ENCODE measurements around the gene CFAP58.

CFAP58 gene

DNA sequence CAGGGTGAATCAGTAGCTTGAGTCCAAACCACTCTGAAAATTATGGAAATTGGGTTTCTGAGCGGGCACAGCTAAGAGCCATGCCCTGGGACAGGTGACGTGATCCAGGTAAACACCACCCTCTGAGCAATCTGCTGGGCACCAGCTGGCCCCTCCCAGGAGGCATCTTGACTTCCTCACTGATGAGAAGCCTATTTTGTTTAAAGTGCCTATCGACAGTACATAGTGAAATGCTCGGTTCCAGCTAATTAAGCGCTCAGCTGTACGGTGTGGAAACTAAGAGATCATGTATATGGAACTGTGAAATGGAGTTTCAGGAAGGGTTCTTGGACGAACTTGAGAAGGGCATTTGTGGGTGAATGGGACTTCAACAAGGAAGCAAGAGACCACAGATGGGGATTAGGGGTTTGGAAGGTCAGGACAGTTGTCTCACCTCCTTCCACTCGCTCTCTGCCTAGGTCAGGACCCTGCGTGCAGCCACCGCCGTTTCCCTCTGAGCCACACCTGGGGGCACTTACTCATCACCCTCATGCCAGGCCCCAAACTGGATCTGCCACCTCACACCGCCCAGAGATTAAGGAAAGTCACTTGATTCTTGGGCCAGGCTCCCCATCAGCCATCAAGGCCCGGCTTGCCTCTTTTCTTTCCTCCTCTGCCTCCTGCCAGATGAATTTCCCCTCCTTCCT, 18.5 kb upstream of the CFAP58 start:
- DNase-seq: no peak

DNA sequence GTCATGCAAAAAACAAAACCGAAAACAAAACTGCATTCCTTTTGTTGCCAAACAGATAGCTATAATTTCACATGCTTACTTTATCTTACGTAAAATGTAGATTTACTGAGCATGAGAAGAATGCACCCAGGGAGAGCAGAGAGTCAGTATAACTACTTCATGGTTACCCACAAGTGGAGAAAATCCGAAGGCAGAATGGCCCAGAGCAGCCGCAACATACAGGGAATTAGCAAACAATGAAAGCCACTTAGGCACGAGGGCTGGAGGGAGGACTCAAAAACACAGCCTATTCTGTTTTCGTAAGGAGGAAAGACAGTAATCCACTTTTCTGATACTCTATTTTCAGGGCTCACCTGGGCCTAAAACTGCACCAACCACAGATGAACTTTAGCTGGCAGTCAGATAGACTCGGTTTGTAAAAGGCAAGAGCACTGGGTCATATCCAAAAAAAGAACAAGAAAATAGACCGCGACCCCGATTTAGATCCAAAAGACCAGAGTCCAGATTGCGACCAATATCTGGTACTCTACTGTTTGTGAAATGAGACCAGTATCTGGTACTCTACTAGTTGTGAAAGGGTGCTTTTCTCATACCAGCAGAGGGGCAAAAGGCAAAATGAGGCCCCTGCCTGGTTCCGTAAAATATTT, 16.7 kb upstream of the CFAP58 start:
- no peak for DNase-seq

DNA sequence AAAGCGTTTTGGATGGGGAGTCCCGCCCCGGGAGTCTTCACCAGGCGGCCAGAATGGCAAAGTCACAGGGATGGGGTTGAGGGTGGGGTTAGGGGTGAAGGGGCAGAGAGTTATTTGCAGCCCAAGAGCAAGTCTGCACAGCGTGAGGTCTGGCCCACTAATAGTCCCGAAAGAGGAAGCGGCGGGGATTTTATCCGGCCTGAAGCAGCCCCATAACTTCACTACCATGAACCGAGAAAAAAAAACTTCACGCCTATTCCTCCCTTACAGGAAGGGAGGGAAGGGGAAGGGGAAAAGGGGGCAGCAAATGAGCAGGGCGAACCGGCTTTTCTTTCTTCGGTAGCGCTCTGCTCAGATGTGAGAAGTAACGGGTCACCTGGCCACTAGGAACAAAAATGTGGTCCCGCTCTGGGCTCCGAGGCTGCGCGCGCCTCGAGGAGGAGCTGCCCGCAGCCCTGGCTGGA, 16.1 kb upstream of the CFAP58 start:
- peak; percentile 40 to 41 for DNase-seq

DNA sequence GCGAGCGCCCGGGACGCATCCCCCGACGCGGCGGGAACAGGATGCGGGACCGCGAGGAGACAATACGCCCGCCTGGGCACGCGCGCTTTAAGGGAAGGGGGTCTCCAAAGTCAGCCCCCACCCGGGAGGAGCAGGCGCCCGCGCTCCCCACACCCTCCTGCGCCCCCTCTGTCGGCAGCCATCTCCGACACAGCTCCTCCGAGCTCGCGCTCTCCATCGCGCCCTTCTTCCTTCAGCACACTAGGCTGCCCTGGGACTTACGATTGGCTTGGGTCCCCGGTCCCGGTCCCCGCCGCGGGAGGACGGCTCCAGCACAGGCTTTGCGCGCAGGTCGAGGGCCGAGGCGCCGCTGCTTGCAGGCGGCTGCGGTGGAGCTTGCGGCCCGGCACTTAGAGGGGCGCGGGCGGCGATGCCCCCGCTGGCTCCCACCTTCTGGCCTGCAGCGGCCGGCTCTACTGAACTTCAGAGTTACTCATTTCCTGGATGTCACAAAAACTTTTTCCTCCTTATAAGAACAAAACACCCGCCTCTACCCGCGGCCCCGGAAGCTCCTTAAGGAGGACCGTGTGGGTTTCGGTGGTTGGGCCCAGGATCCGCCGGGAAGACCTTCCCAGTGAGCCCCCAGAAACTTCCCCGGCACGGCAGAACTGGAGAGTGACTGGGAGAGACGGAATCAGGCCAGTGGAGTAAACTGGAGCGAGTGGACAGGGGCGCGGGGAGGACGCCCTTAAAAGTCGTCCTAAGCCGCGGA, 15.5 kb upstream of the CFAP58 start, which contains the start of gene ITPRIP:
Gene ITPRIP (minus strand): TSS at position 481 of the 751 bp plus-strand sequence. CDS start 22,414 bp downstream, outside the sequence.
- DNase-seq: peak; percentile 83 to 92

DNA sequence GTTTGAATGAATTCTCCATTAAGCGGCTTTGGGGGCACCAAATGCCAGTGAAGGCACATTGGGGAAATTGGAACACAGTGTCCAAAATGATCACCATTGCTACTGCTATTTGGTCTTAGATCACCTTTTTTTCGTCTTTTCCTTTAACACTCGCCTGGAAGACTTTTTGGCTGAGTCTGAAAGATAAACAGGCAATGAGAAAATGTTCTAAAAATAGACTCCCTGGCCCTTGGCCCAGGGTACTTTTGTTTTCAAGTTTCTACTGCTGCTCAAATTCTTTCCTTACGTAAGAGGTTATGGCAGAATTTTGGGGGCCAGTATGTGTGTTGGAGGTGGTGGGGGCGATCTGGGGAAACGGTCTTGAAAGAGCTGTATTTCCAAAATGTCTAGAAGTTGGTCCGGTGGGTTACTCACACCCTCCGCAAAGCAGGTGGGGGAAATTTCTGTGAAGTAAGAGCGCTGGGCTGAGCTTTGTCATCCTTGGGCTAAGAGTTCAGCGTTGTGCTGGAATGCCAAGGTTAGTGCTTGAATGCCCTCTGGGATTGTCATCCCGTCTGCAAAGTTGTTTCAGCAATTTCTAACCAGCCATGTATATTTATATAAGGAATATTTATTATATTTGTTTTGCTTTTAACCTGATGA, 14.0 kb upstream of the CFAP58 start:
- no peak for DNase-seq

DNA sequence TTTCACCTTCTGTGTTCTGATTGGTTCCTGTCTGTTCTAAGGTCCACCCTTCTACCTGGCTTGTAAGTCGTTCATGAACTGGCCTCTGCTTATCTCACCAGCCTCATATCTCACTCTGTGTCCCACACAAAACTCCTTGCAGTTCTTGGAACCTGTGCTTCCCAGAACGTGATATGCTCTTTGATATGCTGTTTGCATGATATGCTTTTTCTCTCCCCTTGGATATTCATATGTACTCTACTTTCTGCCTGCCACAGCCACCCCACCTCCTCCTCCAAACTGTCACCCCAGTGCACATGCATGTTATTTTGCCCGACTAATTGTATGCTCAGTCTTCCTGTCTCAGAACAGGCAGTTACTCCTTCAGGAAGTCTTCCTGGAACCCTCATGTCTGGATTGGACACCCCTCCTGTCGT, 13.5 kb upstream of the CFAP58 start:
- DNase-seq: no peak

DNA sequence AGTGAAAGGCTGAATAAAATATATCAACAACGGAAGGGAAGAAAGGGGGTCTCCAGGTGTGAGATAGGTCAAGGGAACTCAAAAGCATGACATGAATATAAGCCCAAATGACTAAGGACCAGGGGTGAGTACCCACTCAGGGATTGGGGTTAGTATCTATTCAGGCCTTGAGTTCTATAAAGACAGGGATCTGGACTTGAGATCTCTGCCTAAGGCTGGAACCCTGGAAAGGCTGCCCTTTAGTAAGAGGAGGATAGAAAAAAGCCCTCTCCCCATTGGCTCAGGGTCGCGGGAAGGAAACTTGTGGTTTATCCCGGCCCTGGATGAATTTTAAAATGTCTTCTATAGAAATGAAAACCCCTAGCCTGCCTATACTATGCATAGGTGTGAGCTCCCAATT, 13.0 kb upstream of the CFAP58 start:
- no peak for DNase-seq

DNA sequence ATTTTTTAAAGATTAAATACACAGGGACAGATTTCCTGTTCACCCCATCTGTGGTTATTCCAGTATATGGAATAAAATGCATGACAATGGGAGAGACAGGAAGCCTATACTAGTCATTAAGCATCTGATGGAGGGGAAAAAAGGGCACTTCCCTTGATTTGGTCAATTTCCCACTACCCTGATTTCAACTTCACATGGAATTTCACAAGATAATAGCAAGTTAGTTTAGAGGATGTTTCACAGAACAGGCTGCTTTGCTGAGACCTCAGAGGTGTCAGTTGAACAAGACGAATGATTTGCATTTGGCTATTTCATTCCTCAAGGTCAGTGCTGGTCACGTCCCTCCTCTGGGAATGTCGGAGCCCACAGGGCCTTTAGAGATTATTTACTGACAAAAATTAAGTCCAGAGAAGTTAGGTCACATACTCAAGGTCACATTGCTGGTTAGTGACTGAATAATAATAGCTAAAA, 10.7 kb upstream of the CFAP58 start:
- DNase-seq: no peak

DNA sequence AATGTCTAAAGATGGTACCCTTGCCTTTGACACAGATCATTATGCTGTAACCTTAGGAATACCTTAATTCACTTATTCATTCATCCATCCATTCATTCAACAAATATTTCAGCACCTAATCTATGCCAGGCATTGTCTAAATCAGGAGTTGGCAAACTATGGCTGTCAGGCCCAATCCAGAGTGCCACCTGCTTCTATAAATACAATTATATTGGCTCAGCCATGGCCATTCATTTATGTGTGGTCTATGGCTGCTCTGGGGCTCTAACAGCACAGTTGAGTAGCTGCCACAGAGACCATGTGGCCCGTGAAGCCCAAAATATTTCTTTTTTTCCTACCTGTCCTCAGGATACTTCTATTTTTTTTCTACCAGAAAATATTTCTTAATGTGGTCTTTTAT, 9.4 kb upstream of the CFAP58 start:
- no peak for DNase-seq

DNA sequence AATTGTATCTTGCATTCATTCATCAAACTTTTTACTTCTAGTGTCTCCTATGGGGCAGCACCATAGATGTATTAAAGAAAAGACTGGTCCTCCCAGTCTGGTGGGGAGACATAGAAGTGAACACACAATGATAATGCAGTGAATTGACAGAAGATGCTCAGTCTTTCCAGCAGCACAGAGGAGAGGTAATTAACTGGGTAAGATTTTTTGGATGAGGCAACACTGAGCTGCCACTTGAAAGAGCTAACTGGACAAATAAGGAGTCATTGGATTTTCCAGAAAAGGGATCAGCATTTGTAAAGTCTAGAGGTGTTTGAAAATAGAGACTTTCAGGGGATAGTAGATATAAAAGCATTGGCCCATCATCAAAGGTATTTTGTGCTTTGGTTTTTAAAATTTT, 8.1 kb upstream of the CFAP58 start:
- DNase-seq: no peak

DNA sequence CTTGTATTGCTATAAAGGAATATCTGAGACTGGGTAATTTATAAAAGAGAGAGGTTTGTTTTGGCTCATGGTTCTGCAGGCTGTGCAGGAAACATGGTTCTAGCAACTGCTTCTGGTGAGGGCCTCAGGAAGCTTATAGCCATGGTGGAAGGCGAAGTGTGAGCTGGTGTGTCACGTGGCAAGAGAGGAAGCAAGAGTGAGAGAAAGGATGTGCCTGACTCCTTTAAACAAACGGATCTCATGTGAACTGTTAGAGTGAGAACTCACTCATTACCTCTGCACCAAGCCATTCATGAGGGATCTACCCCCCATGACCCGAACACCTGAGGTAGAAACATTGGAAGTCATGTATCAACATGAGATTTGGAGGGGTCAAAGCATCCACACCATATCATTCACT, 7.7 kb upstream of the CFAP58 start:
- DNase-seq: peak in 1 of 2 donors; percentile 39

DNA sequence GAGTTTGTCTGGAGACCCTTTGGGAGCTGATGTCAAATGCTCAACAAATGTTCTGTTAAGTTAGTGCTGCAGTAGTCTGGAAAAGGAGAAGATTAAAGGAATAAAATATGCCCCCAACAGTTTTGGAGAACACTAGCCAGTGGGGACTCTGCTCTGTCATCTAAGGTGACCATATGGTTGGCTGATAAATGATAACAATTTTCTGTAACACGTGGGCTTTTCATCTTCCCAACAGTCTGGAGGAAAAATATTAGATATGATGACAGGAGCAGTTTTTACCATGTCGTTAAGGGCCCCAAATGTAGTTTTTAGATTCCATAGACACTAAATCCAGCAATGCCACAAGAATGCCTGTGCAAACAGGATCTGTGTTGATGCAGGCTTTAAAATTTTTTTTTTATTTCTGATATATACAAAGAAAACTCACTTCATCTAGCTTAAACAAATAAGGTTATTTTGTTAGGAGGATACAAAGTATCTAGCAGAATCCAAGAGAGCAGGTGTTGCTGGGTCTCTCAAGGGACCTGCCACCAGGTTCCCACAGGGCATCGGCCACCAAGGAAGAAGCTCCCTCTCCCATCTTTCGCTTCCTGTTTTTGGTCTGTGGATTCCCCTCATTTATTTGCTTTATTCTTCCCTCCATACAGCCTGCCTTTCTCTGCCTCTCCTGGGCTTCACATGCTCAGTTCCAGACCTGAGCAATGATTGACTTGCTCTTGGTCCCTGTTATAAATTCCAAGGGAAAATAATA, 6.2 kb upstream of the CFAP58 start:
- DNase-seq: no peak

DNA sequence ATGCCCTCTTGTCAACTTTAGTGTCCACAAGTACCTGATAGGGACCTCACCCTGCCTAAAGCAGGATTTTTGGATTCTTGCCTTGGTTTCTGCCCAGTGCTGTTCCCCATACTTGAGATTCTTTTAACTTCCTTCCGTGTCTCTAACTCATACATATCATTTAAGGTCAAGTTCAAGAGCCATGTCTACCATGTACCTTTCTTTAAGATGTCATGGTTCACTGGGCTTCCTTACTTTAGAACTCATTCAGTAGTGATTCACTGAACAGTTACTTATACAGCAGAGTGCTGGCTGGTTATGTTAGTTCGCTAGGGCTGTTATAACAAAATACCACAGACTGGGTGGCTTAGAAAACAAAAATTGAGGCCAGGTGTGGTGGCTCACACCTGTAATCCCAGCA, 5.0 kb upstream of the CFAP58 start:
- DNase-seq: no peak

DNA sequence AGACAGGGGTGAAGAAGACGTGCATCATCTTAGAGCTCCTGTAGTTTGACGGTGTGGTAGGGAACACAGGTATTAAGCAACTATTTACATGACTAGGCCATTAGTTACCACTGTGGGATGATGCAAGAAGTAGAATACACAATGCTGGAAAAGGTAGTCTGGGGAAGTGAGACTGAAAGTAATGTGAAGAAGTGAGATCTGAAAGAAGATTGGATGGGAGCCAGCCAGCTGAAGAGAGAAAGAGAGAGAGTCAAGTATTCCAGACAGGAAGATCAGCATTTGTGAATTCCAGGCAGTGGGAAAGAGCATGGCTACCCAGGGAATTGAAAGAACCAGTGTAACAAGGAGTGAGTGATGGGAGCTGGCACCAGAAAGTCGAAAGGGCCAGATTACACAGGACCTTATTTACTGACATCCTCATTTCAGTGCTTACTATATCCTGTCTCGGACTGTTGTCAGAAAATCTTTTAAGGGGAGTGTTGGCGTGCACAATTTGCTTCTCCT, 4.0 kb upstream of the CFAP58 start:
- peak; percentile 19 to 48 for DNase-seq

DNA sequence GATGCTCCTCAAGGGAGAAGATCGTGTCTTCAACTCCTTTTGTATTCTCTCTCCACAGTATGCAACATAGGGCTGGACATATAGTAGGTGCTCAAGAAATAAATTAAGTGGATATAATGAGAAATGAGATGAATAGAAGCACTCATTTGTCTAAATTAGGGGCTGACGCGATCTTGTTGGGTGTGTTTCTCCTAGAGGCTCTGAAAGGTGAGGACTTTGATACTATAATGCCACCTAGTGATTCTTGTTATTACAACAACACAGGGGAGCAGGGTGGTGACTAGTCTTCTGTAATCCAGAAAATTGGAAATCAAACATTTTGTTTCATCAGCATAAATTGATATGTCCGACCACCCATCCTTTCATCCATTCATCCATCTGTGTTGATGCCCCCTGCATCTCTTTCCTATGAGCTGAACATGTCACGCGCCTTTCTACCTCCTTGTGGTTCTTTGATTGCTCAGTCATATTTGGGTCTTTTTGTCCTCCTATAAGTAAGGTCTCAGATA, 3.5 kb upstream of the CFAP58 start:
- DNase-seq: peak in 1 of 2 donors; percentile 68

DNA sequence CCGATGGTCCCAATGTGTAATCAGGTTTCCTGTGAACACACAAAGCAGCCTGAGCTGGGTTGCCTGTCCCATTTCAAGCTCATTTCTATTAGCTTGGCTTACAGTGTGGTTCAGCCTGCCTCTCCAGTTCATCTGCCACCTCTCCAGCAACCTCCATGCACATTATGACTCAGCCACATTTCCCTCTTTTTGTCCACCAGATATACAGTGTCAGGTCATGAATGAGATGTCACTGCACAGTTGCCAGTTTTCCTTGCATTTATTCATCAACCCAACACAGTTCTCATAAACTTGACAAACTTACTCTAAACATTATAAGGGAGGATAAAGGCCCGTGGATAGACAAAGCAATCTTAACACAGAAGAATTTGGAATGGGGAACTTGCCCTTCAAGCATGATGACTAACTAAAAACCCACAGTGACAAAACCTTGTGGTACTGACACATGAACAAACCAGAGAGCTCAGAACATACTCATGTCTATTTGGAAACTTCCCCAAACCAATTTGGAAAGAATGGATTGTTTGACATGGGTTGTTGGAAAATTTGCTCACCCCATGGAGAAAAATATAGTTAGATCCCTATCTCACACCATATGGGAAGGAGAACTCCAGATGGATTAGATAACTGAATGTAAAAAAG, 2.5 kb upstream of the CFAP58 start:
- peak; percentile 17 to 94 for DNase-seq

DNA sequence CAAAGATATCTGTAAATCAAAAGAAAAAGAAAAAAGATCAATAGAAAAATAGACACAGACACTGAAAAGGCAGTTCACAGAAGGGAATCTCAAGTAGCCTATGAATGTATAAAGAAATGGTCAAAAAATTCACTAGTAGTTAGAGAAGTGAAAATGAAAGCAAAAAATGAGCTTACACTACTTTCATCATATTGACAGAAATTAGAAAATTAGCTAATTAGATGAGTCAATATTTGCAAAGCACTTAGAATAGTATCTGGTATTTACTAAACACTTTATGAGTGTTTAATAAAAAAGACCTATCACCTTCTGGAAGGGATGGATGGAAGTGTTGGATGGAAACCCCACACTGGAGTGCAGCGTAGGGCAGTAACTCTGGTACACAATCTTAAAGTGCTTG, 1.7 kb upstream of the CFAP58 start:
- DNase-seq: peak in 1 of 2 donors; percentile 15

DNA sequence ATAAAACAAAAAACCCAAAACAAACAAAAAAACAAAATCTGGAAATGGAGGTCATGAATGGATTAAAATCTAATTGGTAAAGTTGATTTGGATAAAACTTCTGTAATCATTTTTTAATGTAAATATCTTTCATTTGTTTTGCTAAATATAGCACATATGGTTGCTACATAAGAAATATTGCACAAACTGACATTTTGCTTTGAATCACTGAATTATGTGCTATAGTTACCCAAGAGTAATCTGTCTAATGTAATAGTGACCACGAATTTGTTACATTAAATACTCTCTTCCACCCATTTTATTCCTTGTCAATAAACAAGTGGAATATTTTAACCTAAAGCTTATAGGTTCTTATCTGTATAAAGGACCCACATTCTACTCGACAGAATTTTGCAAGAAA, 6.2 kb downstream of the CFAP58 start:
- no peak for DNase-seq

DNA sequence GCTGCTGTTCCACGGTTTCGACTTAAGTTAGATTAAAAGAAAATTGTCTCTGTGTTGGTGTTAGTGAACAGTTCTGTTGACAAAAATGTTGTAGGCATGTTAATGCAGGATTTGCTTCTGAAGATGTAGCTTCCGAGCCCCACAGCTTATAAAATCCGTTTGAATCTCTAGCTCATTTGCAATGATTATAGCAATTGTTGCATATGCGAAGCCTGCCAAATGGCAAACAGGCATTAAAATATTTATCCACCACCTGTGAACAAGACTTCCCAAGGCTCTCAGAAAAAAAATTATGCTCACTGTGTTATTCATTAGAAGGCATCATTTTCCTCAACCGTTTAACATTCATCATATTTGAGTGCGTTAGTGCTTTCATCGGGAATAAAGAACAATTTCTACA, 14.3 kb downstream of the CFAP58 start:
- DNase-seq: no peak

DNA sequence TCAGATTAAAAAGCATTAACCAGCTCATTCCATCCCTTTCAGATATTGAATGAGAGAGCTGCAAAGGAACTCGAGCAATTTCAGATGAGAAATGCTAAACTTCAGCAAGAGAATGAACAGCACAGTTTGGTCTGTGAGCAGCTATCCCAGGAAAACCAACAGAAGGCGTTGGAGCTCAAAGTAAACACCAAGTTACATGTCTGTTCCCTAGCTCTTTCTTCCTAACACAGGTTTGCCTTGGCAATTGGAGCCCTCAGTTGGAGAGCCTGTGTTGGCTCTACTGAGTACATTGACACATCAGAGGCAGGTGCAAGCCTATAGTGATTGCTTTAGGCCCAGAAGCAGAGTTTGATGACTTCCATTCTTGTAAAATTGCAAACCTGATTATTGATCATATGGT, 14.7 kb downstream of the CFAP58 start:
- no peak for DNase-seq

DNA sequence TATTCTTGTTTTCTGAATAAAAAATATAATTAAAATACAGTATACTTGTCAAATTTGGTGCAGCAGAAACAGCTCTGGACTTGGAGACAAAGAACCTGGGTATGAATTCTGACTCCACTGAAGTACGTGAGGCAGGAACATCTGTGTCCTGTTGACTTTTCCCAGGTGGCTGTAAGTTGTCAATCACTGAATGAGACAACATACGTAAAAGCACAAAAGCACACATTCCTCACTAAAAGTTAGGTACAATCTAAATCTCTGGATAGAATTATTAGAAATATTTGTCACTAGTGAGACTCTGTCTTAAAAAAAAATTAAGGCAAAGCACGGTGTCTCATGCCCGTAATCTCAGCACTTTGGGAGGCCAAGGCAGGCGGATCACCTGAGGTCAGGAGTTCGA, 18.1 kb downstream of the CFAP58 start:
- DNase-seq: no peak

DNA sequence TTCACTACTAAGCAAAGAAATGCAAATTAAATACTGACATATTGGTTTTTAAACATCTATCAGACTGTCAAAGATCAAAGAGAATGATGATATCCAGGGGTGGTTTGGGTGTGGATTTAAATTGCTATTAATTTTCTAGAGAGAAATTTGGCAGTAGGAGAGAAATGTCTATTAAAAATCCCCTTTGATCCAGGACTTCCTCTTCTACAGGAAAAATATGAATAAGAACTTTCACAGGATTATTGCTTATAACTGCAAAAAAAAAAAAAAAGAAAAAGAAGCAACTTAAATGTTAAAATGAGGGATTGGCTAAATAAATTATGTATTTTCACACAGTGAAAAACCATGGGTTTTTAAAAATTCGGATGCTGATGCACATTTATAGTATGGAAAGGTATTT, 21.0 kb downstream of the CFAP58 start:
- no peak for DNase-seq
